Pancreas (tissue), 10 donors: ENCODE measurements around the gene CFAP73. TPM values are rescaled to one million over a fixed set of nuclear protein-coding genes. Genes with fewer than 3 reads are reported as not detected.

Experiments
- ATAC-seq, 4 donors: fragments of 200-7000 bp; cut with Tn5 transposase; one replicate each; pipeline versions ENCODE4 v1.8.0 to v1.9.1; 2020; ENCODE audit warnings: mild to moderate bottlenecking in 4 of 4, moderate library complexity in 4 of 4
- DNase-seq, 6 donors: peaks; one replicate each; pipeline ENCODE4 v3.0.0-alpha.2; 2020
- FAIRE-seq: peaks from 2 replicates; lab custom pipeline; 2012; peaks lifted over from hg19 to GRCh38; lab: Jason Lieb, UNC
- H3K27ac ChIP-seq, 4 donors: fragments of 200-600 bp; sonication (generic); 1 replicate in 3 of 4; 2 replicates in 1 of 4; pipeline versions ENCODE4 v1.5.0 to v1.8.0; 2020
- H3K27me3 ChIP-seq, 4 donors: fragments of 200-600 bp; one replicate each; pipeline ENCODE4 v1.8.0; 2021
- H3K36me3 ChIP-seq, 3 donors: fragments of 200-600 bp; sonication (generic) in 1 of 3; one replicate each; pipeline versions ENCODE4 v1.5.0 to v1.8.0; 2020 to 2021
- H3K4me1 ChIP-seq, 3 donors: fragments of 200-600 bp; one replicate each; pipeline ENCODE4 v1.8.0; 2021
- H3K4me3 ChIP-seq, 4 donors: fragments of 200-600 bp; sonication (generic) in 2 of 4; one replicate each; pipeline versions ENCODE4 v1.5.0 to v1.8.0; 2020 to 2021
- H3K9me3 ChIP-seq, 4 donors: fragments of 200-600 bp; one replicate each; pipeline ENCODE4 v1.8.0; 2021
- CTCF ChIP-seq, 4 donors: fragments of 200-600 bp; sonication (generic) in 3 of 4; IDR thresholded peaks; one replicate each; pipeline versions ENCODE4 v1.5.0 to v1.8.0; 2021; ENCODE audit warnings: antibody characterized with exemption in 4 of 4
- WGBS, 2 donors: extraction: QIAGEN DNeasy Blood & Tissue Kit; methylation state at CpG; one replicate each; pipeline ENCODE4 v1.1.7; 2013; 5-methylcytosine and 5-hydroxymethylcytosine counted together
- intact Hi-C, 3 donors: fragments of 100-400 bp; cut with DNase I; formaldehyde crosslinking; loops; one replicate each; pipeline versions ENCODE4 v1.11.1 to v1.14.2; 2022
- polyA plus RNA-seq, 2 donors: library from polyadenylated mRNA; stranded (reverse); fragments of 200-250 nt; gene quantifications; one replicate each; pipeline ENCODE4 v1.2.3, GENCODE V29; 2013
- total RNA-seq, 6 donors: library from RNA; stranded (reverse); fragmentation: NEBNext Ultra II Directional in 4 of 6; extraction: Animal tissue kit (Norgen Biotek cat#: 25700) in 4 of 6; gene quantifications; one replicate each; pipeline versions ENCODE4 v1.2.1 to v1.2.4, GENCODE V29; 2021 to 2023
- donor health status: healthy with polysubstance abuse.
- donor health status: DM: no; HTN: no; CAD: no; lungs with moderate emphysema.
- donor health status: DM: no; HTN: no; CAD: no.
- donor health status: control.
- donor health status: control.
- donor health status: Bipolar disorder and iron deficiency.
- donor health status: DM: yes; HTN: yes; CAD: no.
- donor health status: DM: no; HTN: no; CAD: no.
- donor health status: DM: no; HTN: no; CAD: no.
- donor health status: DM: yes; HTN: yes; CAD: no.

Gene CFAP73
- total and polyA plus RNA-seq, 8 donors = 0.12 to 0.61 (median 0.23) TPM; not detected in 3

GRCh38 chr12:113198296-113198695 lies 48.8 kb downstream of the CFAP73 start:
- no peaks in the 10 kb centered on the region for H3K9me3 ChIP-seq
- intact Hi-C loops = loop anchor here in 1 of 3 donors (10.0 kb wide), 1 partner anchor 227 kb away; the partner anchor contains the start of gene SDSL
- no peak for TF ChIP-seq CTCF (IDR thresholded peaks at IDR 0.05)
- no peaks in the 10 kb centered on the region for H3K36me3 ChIP-seq
- no peak for DNase-seq
- FAIRE-seq = no peak
- no peak overlapping the region for H3K27ac ChIP-seq
- no peak for ATAC-seq
- 78 to 91% methylated on average over 1 of the region's 1 CpG for WGBS, 2 donors
- H3K4me1 ChIP-seq = peaks cover 17 to 23% (median 17%) of the 10 kb centered on the region in 3 donors
- no peak overlapping the region for H3K4me3 ChIP-seq
- H3K27me3 ChIP-seq = no peaks in the 10 kb centered on the region

GRCh38 chr12:113200021-113200797 lies 50.7 kb downstream of the CFAP73 start:
- intact Hi-C loops = loop anchor here in 1 of 3 donors (10.0 kb wide), 1 partner anchor 55 kb away; no protein-coding TSS in a partner anchor
- DNase-seq (peak; percentile 75 to 94 (median 89)), FAIRE-seq (no peak), ATAC-seq (peak; percentile 78 to 86 (median 82))
- peak overlapping the region; percentile 46 to 72 (median 61) for H3K27ac ChIP-seq
- peaks cover 17 to 28% (median 17%) of the 10 kb centered on the region in 3 donors for H3K4me1 ChIP-seq
- H3K9me3 ChIP-seq = no peaks in the 10 kb centered on the region
- no peaks in the 10 kb centered on the region for H3K36me3 ChIP-seq
- no peak overlapping the region for H3K4me3 ChIP-seq
- no peak for TF ChIP-seq CTCF (IDR thresholded peaks at IDR 0.05)
- WGBS, 2 donors = 31 to 36% methylated on average over 12 of the region's 12 CpGs
- no peaks in the 10 kb centered on the region for H3K27me3 ChIP-seq

- peak overlapping the region; percentile 46 to 72 (median 61) for H3K27ac ChIP-seq
- H3K4me3 ChIP-seq = no peak overlapping the region
- no peaks in the 10 kb centered on the region for H3K27me3 ChIP-seq
- H3K36me3 ChIP-seq = no peaks in the 10 kb centered on the region
- DNase-seq = peak in 5 of 6 donors; percentile 49 to 85 (median 65)
- no peak for FAIRE-seq
- WGBS, 2 donors = 53 to 62% methylated on average over 14 of the region's 14 CpGs
- ATAC-seq = peak; percentile 23 to 51 (median 36)
- no peaks in the 10 kb centered on the region for H3K9me3 ChIP-seq
- TF ChIP-seq CTCF (IDR thresholded peaks at IDR 0.05) = no peak
- H3K4me1 ChIP-seq = peaks cover 17 to 28% (median 17%) of the 10 kb centered on the region in 3 donors
- intact Hi-C loops = loop anchor here in 1 of 3 donors (10.0 kb wide), 1 partner anchor 53 kb away; no protein-coding TSS in a partner anchor
These were observed 52.0 kb downstream of the CFAP73 start for GRCh38 chr12:113201187-113202177.

GRCh38 chr12:113202300-113203075 lies 53.0 kb downstream of the CFAP73 start:
- H3K27me3 ChIP-seq = no peaks in the 10 kb centered on the region
- DNase-seq (no peak), FAIRE-seq (no peak), ATAC-seq (no peak)
- TF ChIP-seq CTCF (IDR thresholded peaks at IDR 0.05) = no peak
- H3K4me1 ChIP-seq = peaks cover 17 to 28% (median 17%) of the 10 kb centered on the region in 3 donors
- 92 to 95% methylated on average over 4 of the region's 4 CpGs for WGBS, 2 donors
- intact Hi-C loops = loop anchor here in 1 of 3 donors (10.0 kb wide), 1 partner anchor 52 kb away; no protein-coding TSS in a partner anchor
- H3K36me3 ChIP-seq = no peaks in the 10 kb centered on the region
- no peaks in the 10 kb centered on the region for H3K9me3 ChIP-seq
- H3K4me3 ChIP-seq = no peak overlapping the region
- H3K27ac ChIP-seq = no peak overlapping the region
